ENCODE data around the gene TPCN1. TPM values are rescaled to one million over a fixed set of nuclear protein-coding genes. Genes with fewer than 3 reads are reported as not detected.
A peak's percentile ranks its signal among the peaks of the same experiment; 100 is the strongest.

TPCN1 gene
- total and polyA plus RNA-seq, 8 donors: 39.4 to 83.4 (median 63.5) TPM

DNA sequence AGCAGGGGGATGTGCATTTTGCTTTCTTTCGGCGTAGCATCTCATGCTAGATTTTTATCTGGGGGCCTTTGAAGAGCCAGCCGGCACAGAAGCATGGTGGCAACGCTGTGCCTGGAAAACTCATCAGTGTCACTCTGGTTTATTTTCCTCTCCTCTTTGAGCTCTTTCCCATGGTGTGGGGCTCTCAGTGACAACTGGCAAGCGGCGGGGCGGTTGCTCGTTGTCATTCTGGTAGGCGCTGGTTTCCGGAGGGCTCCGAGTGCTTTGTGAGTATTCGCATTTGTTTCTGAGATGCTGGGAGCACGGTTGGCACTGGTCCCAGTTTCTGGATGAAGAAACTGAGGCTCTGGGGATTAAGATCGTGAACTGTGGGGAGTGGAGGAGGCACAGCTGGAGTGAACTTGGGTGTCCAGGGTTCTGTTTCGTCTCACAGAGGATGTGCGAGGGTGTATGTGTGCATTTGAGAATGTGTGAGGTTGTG lies 23.3 kb downstream of the TPCN1 start:
- 60 to 64% methylated on average over 16 of the region's 16 CpGs for WGBS, 2 donors
- intact Hi-C loops (cut with DNase I): no loop called here
- DNase-seq (peak in 1 of 6 donors; percentile 61), FAIRE-seq (no peak), ATAC-seq (no peak)
- Histone ChIP-seq H3K27me3 (no peaks in the 10 kb centered on the region), H3K9me3 (no peaks in the 10 kb centered on the region), H3K27ac (peak overlapping the region; percentile 13 to 92 (median 88)), H3K36me3 (peaks cover 0 to 6% (median 0%) of the 10 kb centered on the region in 3 donors), H3K4me3 (no peak overlapping the region), H3K4me1 (peaks cover 68 to 85% (median 72%) of the 10 kb centered on the region in 3 donors)
- TF ChIP-seq, protein P1, sequence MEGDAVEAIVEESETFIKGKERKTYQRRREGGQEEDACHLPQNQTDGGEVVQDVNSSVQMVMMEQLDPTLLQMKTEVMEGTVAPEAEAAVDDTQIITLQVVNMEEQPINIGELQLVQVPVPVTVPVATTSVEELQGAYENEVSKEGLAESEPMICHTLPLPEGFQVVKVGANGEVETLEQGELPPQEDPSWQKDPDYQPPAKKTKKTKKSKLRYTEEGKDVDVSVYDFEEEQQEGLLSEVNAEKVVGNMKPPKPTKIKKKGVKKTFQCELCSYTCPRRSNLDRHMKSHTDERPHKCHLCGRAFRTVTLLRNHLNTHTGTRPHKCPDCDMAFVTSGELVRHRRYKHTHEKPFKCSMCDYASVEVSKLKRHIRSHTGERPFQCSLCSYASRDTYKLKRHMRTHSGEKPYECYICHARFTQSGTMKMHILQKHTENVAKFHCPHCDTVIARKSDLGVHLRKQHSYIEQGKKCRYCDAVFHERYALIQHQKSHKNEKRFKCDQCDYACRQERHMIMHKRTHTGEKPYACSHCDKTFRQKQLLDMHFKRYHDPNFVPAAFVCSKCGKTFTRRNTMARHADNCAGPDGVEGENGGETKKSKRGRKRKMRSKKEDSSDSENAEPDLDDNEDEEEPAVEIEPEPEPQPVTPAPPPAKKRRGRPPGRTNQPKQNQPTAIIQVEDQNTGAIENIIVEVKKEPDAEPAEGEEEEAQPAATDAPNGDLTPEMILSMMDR (IDR thresholded peaks at IDR 0.05): no peak

- Histone ChIP-seq H3K9me3 (no peaks in the 10 kb centered on the region), H3K4me1 (peaks cover 61 to 71% (median 68%) of the 10 kb centered on the region in 3 donors), H3K36me3 (peaks cover 0 to 8% (median 0%) of the 10 kb centered on the region in 3 donors), H3K4me3 (peak overlapping the region in 1 of 4 donors; percentile 17), H3K27ac (peak overlapping the region; percentile 83 to 92 (median 90)), H3K27me3 (no peaks in the 10 kb centered on the region)
- peak; percentile 43 for FAIRE-seq
- peak; percentile 77 to 95 (median 92) for DNase-seq
- intact Hi-C loops (cut with DNase I): no loop called here
- TF ChIP-seq, protein P1 (IDR thresholded peaks at IDR 0.05): no peak
- ATAC-seq: peak; percentile 74 to 79 (median 76)
- WGBS, 2 donors: 7 to 9% methylated on average over 19 of the region's 19 CpGs
Measured at GRCh38 chr12:113245695-113246477, 24.6 kb downstream of the TPCN1 start.

- DNase-seq: peak in 5 of 6 donors; percentile 48 to 83 (median 60)
- WGBS, 2 donors: 25 to 26% methylated on average over 18 of the region's 18 CpGs
- Histone ChIP-seq H3K4me1 (peaks cover 55 to 65% (median 61%) of the 10 kb centered on the region in 3 donors), H3K9me3 (no peaks in the 10 kb centered on the region), H3K27ac (peak overlapping the region; percentile 83 to 92 (median 90)), H3K36me3 (peaks cover 0 to 8% (median 0%) of the 10 kb centered on the region in 3 donors), H3K4me3 (peak overlapping the region in 1 of 4 donors; percentile 17), H3K27me3 (no peaks in the 10 kb centered on the region)
- intact Hi-C loops (cut with DNase I): no loop called here
- TF ChIP-seq, protein P1 (IDR thresholded peaks at IDR 0.05): no peak
- FAIRE-seq: no peak
- peak in 3 of 4 donors; percentile 2 to 24 (median 22) for ATAC-seq
Measured at GRCh38 chr12:113246478-113247122, 25.3 kb downstream of the TPCN1 start.

DNA sequence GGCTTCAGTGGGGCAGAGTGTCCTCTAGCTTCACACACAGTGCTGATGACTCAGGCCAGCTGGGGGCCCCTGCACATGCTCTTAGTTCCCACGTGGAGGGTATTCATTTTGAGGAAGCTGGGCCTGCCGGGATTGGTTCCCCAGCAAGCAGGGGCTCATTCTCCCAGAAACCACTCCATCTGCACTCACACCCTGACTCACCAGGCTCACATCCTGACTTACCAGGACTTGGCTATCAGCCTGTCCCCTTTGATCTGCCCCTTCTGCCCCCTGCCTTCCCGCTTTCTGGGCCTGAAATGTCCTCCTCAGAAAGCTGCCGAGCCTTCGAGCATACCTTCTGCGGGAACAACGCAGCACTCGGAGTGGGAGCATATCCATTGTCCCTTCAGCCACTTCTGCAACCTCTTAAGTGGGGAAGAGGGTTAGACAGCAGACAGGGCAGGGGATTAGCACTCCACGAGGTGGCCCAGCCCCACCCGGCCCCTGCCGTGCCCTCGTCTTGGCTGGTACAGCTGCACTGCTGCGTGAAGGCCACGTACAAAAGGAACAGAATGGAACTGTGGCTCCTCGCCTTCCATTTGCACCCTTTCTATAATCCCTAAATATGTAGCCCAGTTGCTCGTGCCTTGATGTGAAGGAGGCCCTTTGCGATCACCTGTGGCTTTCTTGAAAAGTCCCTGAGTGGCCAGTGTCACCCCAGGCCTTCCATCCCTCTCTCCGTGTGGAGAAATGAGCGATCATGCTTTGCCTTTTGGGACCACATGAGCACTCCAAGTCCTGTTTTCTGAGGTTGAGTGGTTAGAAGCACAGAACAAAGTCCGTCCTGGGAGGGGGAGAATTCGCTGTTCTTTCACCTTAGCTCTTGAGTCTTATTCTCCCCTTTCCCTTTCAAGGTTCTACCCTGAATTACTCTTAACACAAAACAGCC lies 26.1 kb downstream of the TPCN1 start:
- no peaks in the 10 kb centered on the region for H3K27me3 ChIP-seq
- H3K27ac ChIP-seq: peak overlapping the region; percentile 83 to 92 (median 90)
- no peak for ATAC-seq
- TF ChIP-seq, protein P1 (IDR thresholded peaks at IDR 0.05): no peak
- DNase-seq: no peak
- no peaks in the 10 kb centered on the region for H3K9me3 ChIP-seq
- intact Hi-C loops (cut with DNase I): no loop called here
- no peak overlapping the region for H3K4me3 ChIP-seq
- peaks cover 0 to 8% (median 0%) of the 10 kb centered on the region in 3 donors for H3K36me3 ChIP-seq
- FAIRE-seq: no peak
- 83 to 88% methylated on average over 21 of the region's 21 CpGs for WGBS, 2 donors
- peaks cover 52 to 59% (median 56%) of the 10 kb centered on the region in 3 donors for H3K4me1 ChIP-seq

Measured in pancreas (tissue), 10 donors.